Gastrocnemius medialis (tissue), 4 donors: ENCODE results near the gene PRKCH.

Experiments
- CTCF ChIP-seq, 5 experiments: fragments of 450-650 bp in 3 of 5; fragments of 200-600 bp in 2 of 5; sonication (generic) in 2 of 5; IDR thresholded peaks in 4 of 5; conservative IDR thresholded peaks in 1 of 5; 1 replicate in 4 of 5; 2 replicates in 1 of 5; pipeline ENCODE4 v1.5.1; 2016 to 2019; ENCODE audit warnings: antibody characterized with exemption in 5 of 5, mild to moderate bottlenecking in 3 of 5, moderate library complexity in 3 of 5
- POLR2A ChIP-seq, 2 donors: fragments of 450-650 bp; IDR thresholded peaks; one replicate each; pipeline ENCODE4 v1.6.1; 2017; ENCODE audit warnings: antibody characterized with exemption in 2 of 2, mild to moderate bottlenecking in 2 of 2, moderate library complexity in 2 of 2

DNA sequence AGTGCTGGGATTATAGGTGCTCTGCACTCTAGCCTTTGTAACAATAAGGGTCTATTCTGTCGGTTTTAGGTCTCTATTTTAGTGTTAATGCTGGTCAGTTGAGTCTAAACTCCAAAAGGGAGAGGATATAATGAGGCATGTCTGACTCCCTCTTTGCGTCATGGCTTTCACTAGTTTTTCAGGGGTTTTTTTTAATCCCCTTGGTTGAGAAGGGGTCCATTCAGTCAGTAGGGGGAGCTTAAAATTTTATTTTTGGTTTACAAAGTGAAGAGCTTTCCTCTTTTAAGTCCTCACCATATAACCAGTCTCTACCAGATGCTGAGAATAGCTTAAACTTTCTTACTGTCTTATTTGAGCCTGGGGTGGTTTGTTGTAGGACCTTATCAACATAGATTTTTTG is 106.9 kb downstream of the PRKCH start:
- TF ChIP-seq CTCF (IDR thresholded peaks at IDR 0.05 in 4 of 5, conservative IDR thresholded peaks at IDR 0.05 in 1 of 5) (no peak), POLR2A (IDR thresholded peaks at IDR 0.05) (no peak)
